RCC 7860 (cell line): ENCODE results near the gene FBLN5.

ENCODE experiments used
- DNase-seq: peaks from one replicate; pipeline ENCODE4 v3.0.0-alpha.2; 2015; ENCODE audit warnings: low spot score
- FAIRE-seq: peaks from 2 replicates; lab custom pipeline; 2012; peaks lifted over from hg19 to GRCh38; lab: Jason Lieb, UNC

FBLN5 gene, protein sequence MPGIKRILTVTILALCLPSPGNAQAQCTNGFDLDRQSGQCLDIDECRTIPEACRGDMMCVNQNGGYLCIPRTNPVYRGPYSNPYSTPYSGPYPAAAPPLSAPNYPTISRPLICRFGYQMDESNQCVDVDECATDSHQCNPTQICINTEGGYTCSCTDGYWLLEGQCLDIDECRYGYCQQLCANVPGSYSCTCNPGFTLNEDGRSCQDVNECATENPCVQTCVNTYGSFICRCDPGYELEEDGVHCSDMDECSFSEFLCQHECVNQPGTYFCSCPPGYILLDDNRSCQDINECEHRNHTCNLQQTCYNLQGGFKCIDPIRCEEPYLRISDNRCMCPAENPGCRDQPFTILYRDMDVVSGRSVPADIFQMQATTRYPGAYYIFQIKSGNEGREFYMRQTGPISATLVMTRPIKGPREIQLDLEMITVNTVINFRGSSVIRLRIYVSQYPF

DNA sequence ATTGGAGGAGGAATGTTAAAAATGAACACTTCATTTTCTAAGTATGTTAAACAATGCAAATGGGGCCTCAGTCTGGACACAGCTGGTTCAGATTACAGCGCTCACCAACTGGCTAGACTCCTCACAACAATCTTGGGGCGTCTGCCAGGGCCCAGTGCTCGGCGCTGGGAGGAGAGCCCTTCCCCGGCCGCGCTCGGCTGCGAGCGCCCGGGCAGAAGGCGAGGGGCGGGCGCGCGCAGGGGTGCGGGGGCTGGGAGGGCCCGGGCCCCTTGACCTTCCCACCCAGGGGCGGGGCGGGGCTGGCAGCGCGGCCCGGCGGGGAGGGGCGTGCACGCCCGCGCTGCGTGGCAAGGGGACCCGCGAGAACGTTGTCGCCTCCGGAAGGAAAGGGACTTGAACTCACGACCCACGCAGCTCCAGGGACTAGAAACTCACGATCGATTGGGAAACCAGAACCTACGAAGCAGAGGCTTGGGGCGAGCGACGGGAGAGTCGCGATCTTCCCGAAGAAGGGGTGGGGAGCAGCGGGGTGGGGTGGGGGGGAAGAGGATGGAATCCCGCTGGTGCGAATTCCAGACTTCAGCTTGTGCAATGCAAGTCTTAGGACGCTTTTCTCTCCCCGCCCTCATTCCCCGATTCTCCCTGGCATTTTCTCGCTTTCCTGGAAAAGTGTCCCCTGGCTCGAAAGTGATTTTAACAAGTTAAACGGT, at the start of gene FBLN5:
Gene FBLN5, minus strand, starts transcription at position 220 of the 710 bp plus-strand sequence. CDS start 465 bp downstream, outside the sequence.
- DNase-seq = no peak
- FAIRE-seq = no peak

DNA sequence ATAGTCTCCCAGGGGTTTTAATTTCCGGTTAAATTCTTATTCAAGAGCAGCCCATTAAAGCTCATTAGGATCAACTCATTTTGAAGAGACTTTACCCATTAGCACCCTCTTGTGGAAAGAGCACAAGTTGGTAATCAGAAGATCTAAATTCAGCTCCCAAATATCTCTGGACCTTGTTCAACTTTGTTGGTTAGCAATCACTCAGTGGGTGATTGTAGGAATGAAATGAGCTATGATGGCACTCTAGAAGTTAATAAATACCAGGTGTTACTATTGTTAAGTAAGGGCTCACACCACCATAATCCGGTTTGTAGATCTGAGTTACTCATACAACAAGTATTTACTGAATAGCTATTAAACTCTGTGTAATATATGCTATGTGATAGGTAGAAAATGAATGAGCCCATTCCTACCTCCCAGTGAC, 49.5 kb upstream of the FBLN5 start:
- peak; percentile 76 for DNase-seq
- FAIRE-seq = peak; percentile 85

DNA sequence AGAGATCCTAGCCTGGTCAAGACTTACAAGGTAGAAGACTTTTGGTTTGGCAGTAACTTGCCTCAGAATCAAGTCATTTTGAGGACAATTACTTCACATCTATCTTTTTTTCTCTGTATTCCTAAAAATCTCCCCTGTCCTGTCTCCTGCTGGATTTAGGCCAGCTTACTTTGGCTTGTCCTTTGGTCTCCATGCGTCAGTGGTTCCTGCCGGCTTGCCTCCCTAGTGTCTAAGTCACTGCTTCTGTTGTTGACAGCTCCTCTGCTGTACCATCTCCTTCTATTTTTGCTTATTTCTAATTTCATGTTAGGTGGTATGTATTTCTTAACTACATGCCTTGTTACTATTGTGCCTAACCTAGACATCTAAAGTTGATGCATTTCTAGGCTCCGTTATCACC, 39.7 kb upstream of the FBLN5 start:
- FAIRE-seq (no peak), DNase-seq (no peak)

DNA sequence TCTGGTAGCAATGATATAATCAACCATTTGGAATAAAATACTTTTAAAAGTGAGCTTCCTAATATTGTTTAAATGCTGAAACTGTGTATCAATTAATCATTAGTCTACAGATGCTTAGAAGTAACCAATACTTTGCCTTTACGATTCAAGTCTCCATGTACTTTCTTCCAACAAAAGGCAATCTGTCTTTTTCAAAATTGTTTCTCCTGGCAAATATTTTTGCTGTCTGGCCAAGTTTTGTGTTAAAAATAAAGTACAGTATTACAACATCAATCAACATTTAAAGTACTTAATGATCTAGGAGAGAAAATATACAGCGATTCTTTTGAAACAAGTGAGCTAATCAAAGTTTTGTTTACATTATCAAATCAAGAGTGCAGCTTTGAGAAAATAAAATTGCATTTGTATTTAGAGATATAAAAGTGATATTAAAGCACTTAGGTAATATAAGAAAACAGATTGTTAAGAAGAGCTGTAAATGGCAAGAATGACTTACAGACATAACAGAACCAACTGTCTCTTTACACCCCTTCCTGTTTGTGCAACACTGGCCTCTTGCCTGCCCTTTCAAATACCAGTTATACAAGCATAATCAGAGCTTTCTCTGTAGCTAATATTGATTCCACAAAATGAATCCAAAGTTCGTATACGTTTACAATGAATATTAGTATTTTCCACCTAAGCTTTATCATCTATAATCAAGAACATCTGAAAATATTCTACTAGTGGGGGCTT, 38.2 kb upstream of the FBLN5 start:
- DNase-seq (no peak), FAIRE-seq (no peak)

DNA sequence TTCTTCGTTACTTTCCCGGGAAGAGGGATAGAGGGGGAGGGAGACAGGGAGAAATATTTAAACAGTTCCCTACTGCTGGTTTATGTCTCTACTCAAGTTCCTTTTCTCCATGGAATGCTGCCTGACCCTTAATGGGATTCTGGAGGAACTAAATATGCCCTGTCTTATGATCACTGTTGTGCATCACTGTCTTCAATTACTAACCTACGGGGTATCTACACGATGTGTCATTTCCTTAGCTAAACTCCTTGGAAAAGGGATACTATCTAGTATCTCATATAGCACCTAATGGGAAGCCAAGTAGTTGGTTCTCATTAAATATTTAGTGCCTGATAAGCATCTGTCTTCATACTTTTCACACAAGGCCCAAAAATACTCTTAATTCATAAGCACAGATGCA, 37.5 kb upstream of the FBLN5 start:
- FAIRE-seq (no peak), DNase-seq (no peak)

DNA sequence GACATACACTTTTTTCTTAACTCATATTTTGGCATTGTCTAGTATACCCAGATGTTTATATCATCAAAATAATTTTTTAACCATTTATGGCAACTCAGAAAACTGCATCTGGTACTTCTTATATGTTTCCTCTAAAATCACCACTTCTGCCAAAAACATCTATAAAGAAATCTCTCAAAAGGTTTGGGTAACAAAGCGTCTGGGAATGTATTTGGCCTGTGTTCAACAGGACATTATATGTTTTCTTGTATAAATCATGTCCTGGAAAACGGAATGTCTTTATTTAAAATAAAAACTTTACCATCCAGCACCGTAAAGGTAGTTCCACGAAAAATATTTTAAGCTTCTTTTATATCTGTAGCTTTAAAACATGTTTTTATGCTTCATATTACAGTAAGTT, 36.1 kb upstream of the FBLN5 start:
- DNase-seq (no peak), FAIRE-seq (no peak)

DNA sequence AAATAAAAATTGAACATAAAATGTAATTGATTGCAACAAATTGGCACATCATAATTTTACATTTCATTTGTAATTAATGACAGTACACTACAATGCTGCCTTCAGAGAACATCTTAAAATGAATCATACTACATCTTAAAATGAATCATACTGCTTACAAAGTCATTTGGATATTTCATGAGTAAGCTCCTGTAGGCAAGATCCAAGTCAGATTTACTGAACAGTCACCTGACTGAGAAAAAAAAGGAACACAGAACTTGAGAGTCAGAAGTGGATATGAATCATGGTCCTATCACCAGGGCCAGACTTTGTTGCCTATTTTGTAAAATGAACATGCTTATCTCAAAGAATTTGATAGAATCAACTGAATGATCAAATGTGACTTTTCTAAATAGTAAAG, 32.7 kb upstream of the FBLN5 start:
- peak; percentile 92 for FAIRE-seq
- peak; percentile 74 for DNase-seq

DNA sequence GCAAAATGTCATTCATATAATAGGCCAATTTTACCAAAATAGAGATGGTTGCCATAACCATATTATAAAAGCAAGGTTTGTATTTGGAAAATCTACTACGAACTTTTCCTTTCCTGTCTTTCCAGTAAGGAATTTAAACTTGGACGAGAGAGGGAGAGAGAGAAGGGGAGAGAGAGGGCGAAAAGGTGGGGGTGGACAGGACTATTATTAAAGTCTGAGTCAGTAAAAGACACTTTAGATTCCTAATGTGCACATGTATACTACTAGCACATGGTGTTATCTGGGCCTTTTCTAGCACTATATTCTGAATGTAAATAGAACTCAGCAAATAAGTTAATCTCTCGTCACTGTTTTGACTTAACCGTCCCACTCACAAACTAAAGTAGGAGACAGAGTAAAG, 30.4 kb upstream of the FBLN5 start:
- DNase-seq (no peak), FAIRE-seq (no peak)

DNA sequence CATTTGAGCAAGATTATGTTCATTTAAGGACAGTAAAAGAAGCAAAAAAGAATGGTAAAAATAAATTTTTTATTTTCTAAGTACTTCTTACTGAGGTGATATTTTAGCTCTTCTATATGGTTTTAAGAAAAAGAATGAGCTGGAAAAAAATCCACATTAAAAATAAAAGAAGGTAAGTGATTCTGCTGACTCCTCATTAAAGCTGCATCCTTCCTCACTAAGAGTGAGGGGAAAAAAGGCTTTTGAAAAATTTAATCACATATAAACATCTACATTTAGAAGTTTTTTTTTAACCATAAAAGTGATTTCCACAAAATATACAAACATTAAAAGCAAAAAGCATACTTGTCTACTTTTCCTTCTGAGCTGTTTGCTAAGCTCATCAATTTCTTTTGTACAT, 28.3 kb upstream of the FBLN5 start:
- FAIRE-seq (no peak), DNase-seq (no peak)

DNA sequence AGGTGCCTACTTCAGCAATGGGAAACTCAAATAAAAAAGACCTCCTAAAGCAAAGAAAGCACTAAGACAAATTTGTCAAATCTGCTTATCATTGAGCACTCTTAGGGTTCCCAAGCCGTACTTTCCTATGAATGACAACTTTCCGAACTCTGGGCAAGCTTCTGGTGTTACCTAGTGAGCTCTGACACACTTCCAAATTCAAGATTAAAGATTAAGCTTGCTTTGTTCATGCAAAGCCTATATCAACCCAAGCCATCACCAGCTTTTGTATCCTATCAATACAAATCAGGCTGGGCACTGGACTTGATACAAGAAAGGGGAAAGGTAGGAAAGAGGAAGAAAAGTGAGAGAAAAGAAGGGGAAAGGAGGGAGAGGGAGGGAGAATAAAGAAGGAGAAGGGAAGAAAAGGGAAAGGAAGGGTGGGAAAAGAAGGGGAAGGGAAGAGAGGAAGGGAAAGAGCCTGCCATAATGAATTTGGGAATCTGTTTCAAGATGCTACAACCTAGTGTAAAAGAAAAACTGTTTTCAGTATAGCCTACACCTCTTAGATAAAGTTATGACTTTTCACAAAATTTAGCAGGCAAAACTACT, 23.8 kb upstream of the FBLN5 start:
- FAIRE-seq (no peak), DNase-seq (no peak)

DNA sequence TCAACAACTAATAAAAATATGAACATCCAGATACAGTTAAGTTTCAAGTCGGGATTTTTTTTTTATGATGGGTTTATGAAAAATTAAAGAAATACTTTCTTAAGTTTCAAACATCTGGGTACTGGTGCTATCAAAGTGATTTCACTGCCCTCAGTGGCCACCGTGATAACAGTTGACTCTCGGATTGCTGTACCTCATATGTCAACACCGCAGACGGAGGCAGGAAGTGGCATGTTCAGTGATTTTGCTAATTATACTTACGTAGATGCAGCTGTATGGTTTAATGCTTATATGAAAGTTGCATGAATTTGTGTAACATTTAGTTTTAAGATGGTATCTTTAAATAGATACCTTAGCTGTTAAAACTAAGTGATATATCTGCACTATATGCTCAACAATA, 20.8 kb upstream of the FBLN5 start:
- FAIRE-seq (no peak), DNase-seq (no peak)

DNA sequence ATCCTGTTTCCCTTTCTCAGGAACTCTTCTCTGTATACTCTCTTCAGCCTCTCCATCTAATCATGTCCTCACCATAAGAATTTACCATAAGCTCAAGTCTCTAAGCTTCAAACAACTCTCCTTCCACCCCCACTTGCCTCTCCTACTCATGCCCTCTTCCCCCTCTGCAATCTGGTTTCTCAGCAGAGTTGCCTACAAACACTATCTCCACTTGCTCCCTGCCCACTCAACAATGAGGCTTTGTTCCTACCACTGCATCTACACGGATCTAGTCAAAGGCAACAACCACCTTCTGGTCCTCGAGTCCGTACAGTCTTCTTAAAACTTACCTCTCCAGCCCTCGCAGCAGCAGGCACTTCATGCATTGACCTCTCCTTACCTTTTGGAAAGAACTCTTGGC, 17.2 kb upstream of the FBLN5 start:
- no peak for DNase-seq
- no peak for FAIRE-seq

DNA sequence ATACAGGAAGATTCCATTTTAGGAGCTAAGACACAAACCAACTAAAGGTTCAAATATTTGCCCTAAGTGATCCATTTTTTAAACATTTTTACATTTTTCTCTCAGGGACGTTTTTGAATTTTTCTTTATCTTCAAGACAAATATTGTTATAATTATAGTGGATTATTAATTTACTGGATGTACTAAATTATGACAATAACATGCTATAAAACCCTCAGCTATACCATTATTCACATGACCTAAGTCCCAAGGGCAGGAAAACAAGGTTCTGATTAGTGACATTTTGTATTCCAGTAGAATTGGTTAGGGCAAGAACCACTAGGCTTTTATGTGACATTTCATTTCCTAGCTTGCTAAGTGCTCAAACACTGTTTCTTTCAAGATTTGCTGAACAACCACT, 16.5 kb upstream of the FBLN5 start:
- DNase-seq (no peak), FAIRE-seq (no peak)

DNA sequence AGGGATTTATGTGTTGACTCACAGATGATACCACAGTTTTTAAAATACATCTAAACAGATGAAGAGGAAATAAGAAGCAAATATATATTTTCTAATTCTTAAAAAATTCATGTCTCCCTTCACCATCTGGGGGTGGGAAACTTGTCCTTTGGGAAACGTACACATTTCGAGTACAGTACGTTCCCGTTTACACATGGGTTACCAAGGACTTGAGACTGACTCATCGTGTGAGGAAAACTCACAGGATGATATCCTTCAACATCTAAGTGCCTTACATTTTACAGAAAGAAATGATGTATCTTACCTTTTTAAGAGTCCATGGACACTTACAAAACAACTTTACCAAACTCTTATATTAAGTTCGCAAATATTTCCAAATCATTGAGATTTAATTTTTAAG, 16.0 kb upstream of the FBLN5 start:
- FAIRE-seq = no peak

DNA sequence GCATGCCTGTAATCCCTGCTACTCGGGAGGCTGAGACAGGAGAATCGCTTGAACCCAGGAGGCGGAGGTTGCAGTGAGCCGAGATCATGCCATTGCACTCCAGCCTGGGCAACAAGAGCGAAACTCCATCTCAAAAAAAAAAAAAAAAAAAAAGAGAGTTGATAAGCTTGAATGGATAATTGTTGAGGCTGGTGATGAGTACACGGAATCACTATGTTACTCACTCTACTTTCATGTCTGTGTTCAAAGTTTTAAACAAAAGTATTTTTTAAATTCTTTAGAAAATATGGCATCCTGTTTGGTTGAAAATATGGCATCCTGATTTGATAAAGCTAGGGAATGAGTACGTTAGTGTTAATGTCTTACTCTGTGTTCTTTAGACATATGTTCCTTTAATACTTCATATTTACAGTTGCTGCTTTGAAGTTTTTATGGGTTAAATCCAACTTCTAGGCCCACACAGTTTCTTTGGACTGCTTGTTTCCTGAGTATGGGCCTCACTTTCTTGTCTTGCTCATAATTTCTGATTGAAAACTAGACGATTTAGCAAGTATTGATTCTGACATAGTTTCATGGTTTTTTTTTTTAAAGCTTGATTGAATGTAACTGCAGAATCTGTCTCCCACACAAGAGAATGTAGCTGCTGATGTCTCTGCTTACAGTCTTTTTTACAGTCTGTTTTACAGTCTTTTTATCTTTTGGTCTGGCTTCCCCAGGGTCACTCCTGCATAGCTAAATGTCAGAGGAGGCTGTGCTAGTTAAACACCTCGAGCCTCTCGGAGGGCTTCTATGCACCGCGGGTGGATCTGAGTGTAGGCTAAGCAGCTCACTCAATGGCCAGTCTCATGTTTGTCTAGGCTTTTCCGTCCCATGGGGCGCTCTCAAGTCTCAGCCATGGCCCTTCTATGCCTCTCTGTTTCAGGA, 14.1 kb upstream of the FBLN5 start:
- FAIRE-seq = no peak
- DNase-seq = no peak

More for the DNA sequence above, 16.0 kb upstream of the FBLN5 start:
- DNase-seq = no peak

DNA sequence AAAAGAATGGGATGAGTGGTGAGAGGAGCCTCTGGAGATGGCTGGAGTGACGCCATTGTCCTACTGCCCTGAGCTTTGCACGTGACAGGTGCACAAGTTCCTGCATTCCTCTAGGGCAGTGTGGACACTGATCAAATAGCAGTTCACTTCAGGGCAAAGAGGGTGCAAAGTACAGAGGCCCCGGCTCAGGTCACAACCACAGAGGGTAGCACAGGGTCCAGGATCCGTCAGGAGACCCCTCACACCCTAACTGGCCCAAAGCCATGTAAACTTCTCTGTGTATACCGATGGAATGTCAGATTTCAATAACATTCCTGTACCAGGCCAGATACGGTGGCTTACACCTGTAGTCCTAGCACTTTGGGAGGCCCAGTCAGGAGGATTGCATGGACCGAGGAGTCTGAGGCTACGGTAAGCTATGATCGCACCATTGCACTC, 10.4 kb upstream of the FBLN5 start:
- no peak for DNase-seq
- no peak for FAIRE-seq

DNA sequence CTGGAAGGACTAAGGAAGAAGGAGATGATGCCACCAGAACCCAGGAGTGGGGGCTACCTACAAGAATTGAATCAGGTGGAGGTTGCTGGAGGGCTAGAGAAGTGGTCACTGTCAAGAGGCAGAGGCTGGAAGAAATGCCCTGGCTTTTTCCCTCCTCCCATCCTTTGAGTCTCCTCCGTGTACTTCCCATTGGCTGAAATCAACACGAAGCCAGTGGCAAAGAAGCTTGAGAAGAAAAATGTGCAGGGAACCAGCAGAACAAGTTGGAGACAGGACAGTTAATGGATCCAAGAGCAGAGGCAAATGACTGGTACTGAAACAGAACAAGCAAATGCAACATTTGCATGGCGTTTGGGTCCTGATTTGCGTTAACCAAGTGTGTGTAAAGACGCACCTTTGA, 9.1 kb upstream of the FBLN5 start:
- FAIRE-seq (no peak), DNase-seq (no peak)

DNA sequence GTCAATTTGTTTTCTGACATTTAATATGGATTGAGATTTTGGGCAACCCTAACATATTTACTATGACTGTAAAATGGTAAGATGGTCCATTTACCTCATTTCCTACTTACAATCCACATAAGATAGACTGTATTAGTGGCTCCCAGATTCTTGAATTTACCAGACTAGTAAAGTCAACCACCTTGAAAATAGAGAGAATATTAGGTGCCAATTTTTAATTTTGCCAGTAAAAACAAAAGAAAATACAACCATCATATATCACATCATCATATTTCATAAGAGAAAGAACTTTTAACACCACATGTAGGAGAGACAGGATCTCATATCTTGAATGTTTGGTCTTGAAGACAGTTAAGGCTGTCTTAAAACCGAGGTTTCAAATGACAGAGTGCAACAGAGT, 7.7 kb upstream of the FBLN5 start:
- DNase-seq (no peak), FAIRE-seq (no peak)

DNA sequence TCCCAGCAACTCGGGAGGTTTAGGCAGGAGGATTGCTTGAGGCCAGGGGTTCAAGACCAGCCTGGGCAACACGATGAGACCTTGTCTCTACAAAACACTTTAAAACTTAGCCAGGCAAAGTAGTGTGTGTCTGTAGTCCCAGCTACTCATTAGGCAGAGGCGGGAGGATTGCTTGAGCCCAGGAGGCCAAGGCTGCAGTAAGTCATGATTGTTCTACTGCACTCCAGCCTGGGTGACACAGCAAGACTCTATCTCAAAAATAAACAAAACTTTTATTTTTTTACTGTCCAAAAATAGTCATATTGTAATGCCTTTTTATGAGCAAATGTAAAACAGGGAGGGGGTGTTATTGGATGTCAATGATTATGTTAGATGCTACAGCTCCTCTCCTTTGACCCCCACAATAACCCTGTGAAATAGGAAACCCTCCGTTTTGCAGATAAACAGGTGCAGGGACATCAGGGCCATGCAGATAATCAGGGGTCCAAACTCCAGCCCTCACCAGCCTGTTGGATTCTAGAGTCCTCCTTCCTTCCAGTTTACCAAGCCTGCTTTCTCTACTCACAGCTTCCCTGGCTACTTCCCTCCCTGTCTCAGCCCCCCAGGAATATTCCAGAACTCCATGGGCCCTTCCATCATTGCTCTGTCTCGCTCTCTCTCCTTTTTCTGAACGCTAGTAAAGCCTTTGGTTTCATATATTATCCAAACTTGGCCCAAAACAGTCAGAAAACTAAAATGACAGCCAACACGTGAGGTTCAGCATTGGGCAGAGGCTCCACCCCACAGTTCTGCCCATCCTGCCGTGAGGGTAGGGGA, 5.9 kb upstream of the FBLN5 start:
- no peak for DNase-seq
- FAIRE-seq = no peak
